ENCODE data around the gene HSPA1B. TPM values are rescaled to one million over a fixed set of nuclear protein-coding genes. Genes with fewer than 3 reads are reported as not detected.
"Not testable (repeated sequence)": the region's sequence is repeated elsewhere in the genome, so short reads cannot be mapped to it uniquely, and the experiment has no call there.

HSPA1B gene
- total RNA-seq, 1 donor from 2014 or later, result 65.8 TPM

DNA sequence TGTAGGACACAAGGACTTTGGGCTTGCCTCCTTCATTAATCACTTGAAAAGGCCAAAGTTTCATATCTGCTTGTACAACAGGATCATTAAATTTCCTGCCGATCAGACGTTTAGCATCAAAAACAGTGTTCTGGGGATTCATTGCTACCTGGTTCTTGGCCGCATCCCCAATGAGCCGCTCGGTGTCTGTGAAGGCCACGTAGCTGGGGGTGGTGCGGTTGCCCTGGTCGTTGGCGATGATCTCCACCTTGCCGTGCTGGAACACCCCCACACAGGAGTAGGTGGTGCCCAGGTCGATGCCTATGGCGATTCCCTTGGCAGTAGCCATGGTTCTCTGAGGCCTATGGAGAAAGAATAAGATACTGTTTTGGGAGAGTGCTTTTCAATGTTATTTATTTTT is 15.9 kb upstream of the HSPA1B start:
- Mint-ChIP-seq H3K4me3 (ENCODE audit: unreplicated experiment) (no peak overlapping the region), H3K36me3 (ENCODE audit: unreplicated experiment) (no peaks in the 10 kb centered on the region), H3K27me3 (ENCODE audit: unreplicated experiment) (no peaks in the 10 kb centered on the region), H3K27ac (ENCODE audit: unreplicated experiment) (no peak overlapping the region), H3K9me3 (ENCODE audit: unreplicated experiment) (no peaks in the 10 kb centered on the region), H3K4me1 (ENCODE audit: unreplicated experiment) (peaks cover 10% of the 10 kb centered on the region)
- DNase-seq (ENCODE audit: extremely low spot score, unreplicated experiment), result no peak
- TF ChIP-seq, protein P1, sequence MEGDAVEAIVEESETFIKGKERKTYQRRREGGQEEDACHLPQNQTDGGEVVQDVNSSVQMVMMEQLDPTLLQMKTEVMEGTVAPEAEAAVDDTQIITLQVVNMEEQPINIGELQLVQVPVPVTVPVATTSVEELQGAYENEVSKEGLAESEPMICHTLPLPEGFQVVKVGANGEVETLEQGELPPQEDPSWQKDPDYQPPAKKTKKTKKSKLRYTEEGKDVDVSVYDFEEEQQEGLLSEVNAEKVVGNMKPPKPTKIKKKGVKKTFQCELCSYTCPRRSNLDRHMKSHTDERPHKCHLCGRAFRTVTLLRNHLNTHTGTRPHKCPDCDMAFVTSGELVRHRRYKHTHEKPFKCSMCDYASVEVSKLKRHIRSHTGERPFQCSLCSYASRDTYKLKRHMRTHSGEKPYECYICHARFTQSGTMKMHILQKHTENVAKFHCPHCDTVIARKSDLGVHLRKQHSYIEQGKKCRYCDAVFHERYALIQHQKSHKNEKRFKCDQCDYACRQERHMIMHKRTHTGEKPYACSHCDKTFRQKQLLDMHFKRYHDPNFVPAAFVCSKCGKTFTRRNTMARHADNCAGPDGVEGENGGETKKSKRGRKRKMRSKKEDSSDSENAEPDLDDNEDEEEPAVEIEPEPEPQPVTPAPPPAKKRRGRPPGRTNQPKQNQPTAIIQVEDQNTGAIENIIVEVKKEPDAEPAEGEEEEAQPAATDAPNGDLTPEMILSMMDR (IDR thresholded peaks at IDR 0.05), result no peak

DNA sequence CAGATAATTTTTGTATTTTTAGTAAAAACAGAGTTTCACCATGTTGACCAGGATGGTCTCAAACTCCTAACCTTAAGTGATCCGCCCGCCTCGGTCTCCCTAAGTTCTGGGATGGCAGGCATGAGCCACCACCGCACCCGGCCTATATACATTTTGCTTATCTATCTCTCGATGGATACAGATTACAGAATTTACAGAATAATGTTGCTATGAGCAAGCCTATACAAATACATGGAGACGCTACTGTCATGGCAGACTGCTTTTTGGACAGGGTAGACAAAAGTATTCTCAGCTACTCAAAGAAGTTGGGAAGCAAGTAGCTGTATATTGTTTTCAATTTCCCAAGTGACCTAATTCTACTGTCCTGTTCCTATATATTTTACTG is 14.1 kb upstream of the HSPA1B start:
- no peak for DNase-seq (ENCODE audit: extremely low spot score, unreplicated experiment)
- Mint-ChIP-seq H3K4me1 (ENCODE audit: unreplicated experiment) (peaks cover 13% of the 10 kb centered on the region), H3K9me3 (ENCODE audit: unreplicated experiment) (no peaks in the 10 kb centered on the region), H3K4me3 (ENCODE audit: unreplicated experiment) (no peak overlapping the region), H3K36me3 (ENCODE audit: unreplicated experiment) (no peaks in the 10 kb centered on the region), H3K27me3 (ENCODE audit: unreplicated experiment) (no peaks in the 10 kb centered on the region), H3K27ac (ENCODE audit: unreplicated experiment) (no peak overlapping the region)
- TF ChIP-seq, protein P1 (IDR thresholded peaks at IDR 0.05), result no peak

DNA sequence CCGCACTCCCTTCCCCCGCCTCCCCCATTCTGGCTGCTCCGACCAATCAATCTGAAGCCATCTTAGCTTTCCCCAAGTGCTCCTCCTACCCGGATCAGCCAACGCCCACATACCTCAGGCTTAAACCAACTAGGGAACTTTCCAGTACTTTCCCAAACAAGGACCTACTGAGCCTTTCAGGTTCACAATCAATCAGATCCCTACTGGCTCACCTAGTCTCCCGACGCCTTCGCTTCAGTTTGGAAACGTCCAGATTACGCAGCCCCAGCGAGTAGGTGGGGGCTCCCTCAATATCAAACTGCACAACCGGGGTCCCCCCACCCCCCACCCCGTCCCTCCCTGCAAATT is 12.9 kb upstream of the HSPA1B start:
- TF ChIP-seq, protein P1 (IDR thresholded peaks at IDR 0.05), result no peak
- Mint-ChIP-seq H3K9me3 (ENCODE audit: unreplicated experiment) (no peaks in the 10 kb centered on the region), H3K27ac (ENCODE audit: unreplicated experiment) (peak overlapping the region; percentile 94), H3K36me3 (ENCODE audit: unreplicated experiment) (no peaks in the 10 kb centered on the region), H3K4me1 (ENCODE audit: unreplicated experiment) (peaks cover 13% of the 10 kb centered on the region), H3K4me3 (ENCODE audit: unreplicated experiment) (peak overlapping the region; percentile 80), H3K27me3 (ENCODE audit: unreplicated experiment) (no peaks in the 10 kb centered on the region)
- DNase-seq (ENCODE audit: extremely low spot score, unreplicated experiment), result peak; percentile 88

DNA sequence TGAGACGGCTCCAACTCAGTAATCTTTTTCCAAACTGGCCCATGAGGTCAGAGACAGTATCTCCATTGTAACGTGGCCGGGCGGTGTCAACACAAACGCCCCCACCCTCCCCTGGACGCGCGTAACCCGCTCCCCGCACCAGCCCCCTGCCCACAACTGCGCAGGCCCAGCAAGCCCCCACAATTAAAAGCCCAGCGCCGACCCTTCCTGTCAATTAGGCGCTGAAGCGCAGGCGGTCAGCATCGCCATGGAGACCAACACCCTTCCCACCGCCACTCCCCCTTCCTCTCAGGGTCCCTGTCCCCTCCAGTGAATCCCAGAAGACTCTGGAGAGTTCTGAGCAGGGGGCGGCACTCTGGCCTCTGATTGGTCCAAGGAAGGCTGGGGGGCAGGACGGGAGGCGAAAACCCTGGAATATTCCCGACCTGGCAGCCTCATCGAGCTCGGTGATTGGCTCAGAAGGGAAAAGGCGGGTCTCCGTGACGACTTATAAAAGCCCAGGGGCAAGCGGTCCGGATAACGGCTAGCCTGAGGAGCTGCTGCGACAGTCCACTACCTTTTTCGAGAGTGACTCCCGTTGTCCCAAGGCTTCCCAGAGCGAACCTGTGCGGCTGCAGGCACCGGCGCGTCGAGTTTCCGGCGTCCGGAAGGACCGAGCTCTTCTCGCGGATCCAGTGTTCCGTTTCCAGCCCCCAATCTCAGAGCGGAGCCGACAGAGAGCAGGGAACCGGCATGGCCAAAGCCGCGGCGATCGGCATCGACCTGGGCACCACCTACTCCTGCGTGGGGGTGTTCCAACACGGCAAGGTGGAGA is 12.3 kb upstream of the HSPA1B start, which contains the start of the genes HSPA1A and HSPA1L:
Gene HSPA1A (plus strand): TSS at position 519 of the 814 bp plus-strand sequence. CDS start 214 bp downstream, at position 733.
Gene HSPA1L (minus strand): TSS at position 259 of the 814 bp plus-strand sequence. CDS start 3,311 bp downstream, outside the sequence.
- H3K27me3 Mint-ChIP-seq (ENCODE audit: unreplicated experiment), result no peaks in the 10 kb centered on the region
- peaks cover 15% of the 10 kb centered on the region for H3K4me1 Mint-ChIP-seq (ENCODE audit: unreplicated experiment)
- no peaks in the 10 kb centered on the region for H3K9me3 Mint-ChIP-seq (ENCODE audit: unreplicated experiment)
- H3K4me3 Mint-ChIP-seq (ENCODE audit: unreplicated experiment), result peak within 1 kb of the TSS; percentile 80
- TF ChIP-seq, protein P1 (IDR thresholded peaks at IDR 0.05), result no peak
- no peaks in the 10 kb centered on the region for H3K36me3 Mint-ChIP-seq (ENCODE audit: unreplicated experiment)
- peak; percentile 94 for DNase-seq (ENCODE audit: extremely low spot score, unreplicated experiment)
- peak within 1 kb of the TSS; percentile 94 for H3K27ac Mint-ChIP-seq (ENCODE audit: unreplicated experiment)

DNA sequence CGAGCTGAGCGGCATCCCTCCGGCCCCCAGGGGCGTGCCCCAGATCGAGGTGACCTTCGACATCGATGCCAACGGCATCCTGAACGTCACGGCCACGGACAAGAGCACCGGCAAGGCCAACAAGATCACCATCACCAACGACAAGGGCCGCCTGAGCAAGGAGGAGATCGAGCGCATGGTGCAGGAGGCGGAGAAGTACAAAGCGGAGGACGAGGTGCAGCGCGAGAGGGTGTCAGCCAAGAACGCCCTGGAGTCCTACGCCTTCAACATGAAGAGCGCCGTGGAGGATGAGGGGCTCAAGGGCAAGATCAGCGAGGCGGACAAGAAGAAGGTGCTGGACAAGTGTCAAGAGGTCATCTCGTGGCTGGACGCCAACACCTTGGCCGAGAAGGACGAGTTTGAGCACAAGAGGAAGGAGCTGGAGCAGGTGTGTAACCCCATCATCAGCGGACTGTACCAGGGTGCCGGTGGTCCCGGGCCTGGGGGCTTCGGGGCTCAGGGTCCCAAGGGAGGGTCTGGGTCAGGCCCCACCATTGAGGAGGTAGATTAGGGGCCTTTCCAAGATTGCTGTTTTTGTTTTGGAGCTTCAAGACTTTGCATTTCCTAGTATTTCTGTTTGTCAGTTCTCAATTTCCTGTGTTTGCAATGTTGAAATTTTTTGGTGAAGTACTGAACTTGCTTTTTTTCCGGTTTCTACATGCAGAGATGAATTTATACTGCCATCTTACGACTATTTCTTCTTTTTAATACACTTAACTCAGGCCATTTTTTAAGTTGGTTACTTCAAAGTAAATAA is 10.2 kb upstream of the HSPA1B start:
- H3K4me3 Mint-ChIP-seq (ENCODE audit: unreplicated experiment), result peak overlapping the region; percentile 58
- not testable (repeated sequence) for H3K27ac Mint-ChIP-seq (ENCODE audit: unreplicated experiment)

DNA sequence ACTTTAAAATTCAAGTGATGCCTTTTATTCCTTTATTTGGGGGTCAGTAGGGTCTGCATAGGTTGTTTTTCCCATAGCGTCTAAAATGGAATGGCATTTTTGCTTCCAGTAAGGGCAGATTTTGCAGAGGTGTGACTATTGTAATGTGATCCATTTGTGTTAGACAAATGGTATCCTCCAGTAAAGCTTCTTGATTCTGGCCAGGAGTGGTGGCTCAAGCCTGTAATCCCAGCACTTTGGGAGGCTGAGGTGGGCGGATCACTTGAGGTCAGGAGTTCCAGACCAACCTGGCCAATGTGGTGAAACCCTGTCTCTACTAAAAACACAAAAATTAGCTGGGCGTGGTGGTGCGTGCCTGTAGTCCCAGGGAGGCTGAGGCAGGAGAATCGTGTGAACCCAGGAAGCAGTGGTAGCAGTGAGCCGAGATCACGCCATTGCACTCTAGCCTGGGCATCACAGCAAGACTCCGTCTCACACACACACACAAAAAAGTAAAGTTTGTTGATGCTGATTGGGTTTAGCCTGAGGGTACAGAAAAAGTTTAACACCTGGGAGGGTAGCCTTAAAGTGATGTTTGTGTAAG is 9.5 kb upstream of the HSPA1B start:
- not testable (repeated sequence) for H3K27me3 Mint-ChIP-seq (ENCODE audit: unreplicated experiment); H3K27ac Mint-ChIP-seq (ENCODE audit: unreplicated experiment); DNase-seq (ENCODE audit: extremely low spot score, unreplicated experiment); H3K9me3 Mint-ChIP-seq (ENCODE audit: unreplicated experiment); H3K36me3 Mint-ChIP-seq (ENCODE audit: unreplicated experiment)
- peaks cover 34% of the 10 kb centered on the region for H3K4me1 Mint-ChIP-seq (ENCODE audit: unreplicated experiment)
- peak overlapping the region; percentile 58 for H3K4me3 Mint-ChIP-seq (ENCODE audit: unreplicated experiment)

More for the DNA sequence above, 10.2 kb upstream of the HSPA1B start:
- not testable (repeated sequence) for H3K9me3 Mint-ChIP-seq (ENCODE audit: unreplicated experiment); H3K36me3 Mint-ChIP-seq (ENCODE audit: unreplicated experiment); DNase-seq (ENCODE audit: extremely low spot score, unreplicated experiment); H3K27me3 Mint-ChIP-seq (ENCODE audit: unreplicated experiment)
- peaks cover 27% of the 10 kb centered on the region for H3K4me1 Mint-ChIP-seq (ENCODE audit: unreplicated experiment)
